Kidney epithelial cell (primary cell): ENCODE data around the gene ST8SIA2. TPM values are rescaled to one million over a fixed set of nuclear protein-coding genes. Genes with fewer than 3 reads are reported as not detected.

ENCODE experiments used
- DNase-seq: peaks from one replicate; pipeline ENCODE4 v3.0.0-alpha.2; 2010; ENCODE audit warnings: low read depth
- H3K27me3 ChIP-seq: 2 replicates; pipeline ENCODE4 v1.6.0; 2011; ENCODE audit warnings: low read length; ENCODE audit not compliant: control insufficient read depth, insufficient read depth
- H3K36me3 ChIP-seq: 2 replicates; pipeline ENCODE4 v1.5.1; 2011; ENCODE audit warnings: low read length; ENCODE audit not compliant: control insufficient read depth, insufficient read depth
- H3K4me3 ChIP-seq: 2 replicates; pipeline ENCODE4 v1.5.1; 2011; ENCODE audit warnings: low read depth, mild to moderate bottlenecking, control low read depth, low read length
- CTCF ChIP-seq: IDR thresholded peaks from 2 replicates; pipeline ENCODE4 v1.5.1; 2011; ENCODE audit warnings: mild to moderate bottlenecking, moderate library complexity, low read length, control low read depth, inconsistent platforms; ENCODE audit not compliant: insufficient read depth, poor library complexity, severe bottlenecking
- total RNA-seq: library from RNA; depleted of rRNA; stranded (reverse); fragments of >200 nt; gene quantifications from 2 replicates; pipeline ENCODE4 v1.2.3, GENCODE V29; 2015

Gene ST8SIA2
- total RNA-seq, 1 donor from 2014 or later = 7.0 TPM

- DNase-seq = no peak
- Histone ChIP-seq H3K36me3 (no peaks in the 10 kb centered on the region), H3K27me3 (peaks cover 3% of the 10 kb centered on the region), H3K4me3 (no peak overlapping the region)
- no peak for TF ChIP-seq CTCF
These were observed 109.5 kb downstream of the ST8SIA2 start for GRCh38 chr15:92502930-92503857.

DNA sequence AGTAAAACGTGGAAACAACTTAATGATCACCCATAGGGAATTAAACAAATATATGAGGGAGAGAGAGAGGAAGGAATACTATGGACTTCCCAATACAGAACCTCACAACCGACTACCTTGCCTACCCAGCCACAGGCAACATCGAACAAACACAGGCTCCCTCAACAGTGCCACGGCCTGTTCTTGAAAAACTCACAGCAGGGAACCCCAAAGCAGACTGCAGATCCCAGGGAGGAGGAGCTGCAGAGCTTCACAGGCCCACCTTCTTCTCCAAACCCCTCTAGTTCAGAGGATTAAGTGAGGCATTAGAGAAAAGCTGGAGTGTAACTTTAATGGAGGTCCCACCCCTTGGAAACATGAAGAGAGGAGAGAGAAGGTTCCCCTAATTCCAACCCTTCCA is 110.2 kb downstream of the ST8SIA2 start:
- Histone ChIP-seq H3K27me3 (peaks cover 3% of the 10 kb centered on the region), H3K4me3 (no peak overlapping the region), H3K36me3 (no peaks in the 10 kb centered on the region)
- no peak for TF ChIP-seq CTCF
- no peak for DNase-seq

- DNase-seq = no peak
- TF ChIP-seq CTCF = no peak
- Histone ChIP-seq H3K27me3 (peaks cover under 1% of the 10 kb centered on the region), H3K4me3 (no peak overlapping the region), H3K36me3 (no peaks in the 10 kb centered on the region)
These were observed 111.9 kb downstream of the ST8SIA2 start for GRCh38 chr15:92505611-92506010.

GRCh38 chr15:92506506-92506905 is 112.8 kb downstream of the ST8SIA2 start:
- Histone ChIP-seq H3K27me3 (no peaks in the 10 kb centered on the region), H3K36me3 (no peaks in the 10 kb centered on the region), H3K4me3 (no peak overlapping the region)
- no peak for DNase-seq
- no peak for TF ChIP-seq CTCF

DNA sequence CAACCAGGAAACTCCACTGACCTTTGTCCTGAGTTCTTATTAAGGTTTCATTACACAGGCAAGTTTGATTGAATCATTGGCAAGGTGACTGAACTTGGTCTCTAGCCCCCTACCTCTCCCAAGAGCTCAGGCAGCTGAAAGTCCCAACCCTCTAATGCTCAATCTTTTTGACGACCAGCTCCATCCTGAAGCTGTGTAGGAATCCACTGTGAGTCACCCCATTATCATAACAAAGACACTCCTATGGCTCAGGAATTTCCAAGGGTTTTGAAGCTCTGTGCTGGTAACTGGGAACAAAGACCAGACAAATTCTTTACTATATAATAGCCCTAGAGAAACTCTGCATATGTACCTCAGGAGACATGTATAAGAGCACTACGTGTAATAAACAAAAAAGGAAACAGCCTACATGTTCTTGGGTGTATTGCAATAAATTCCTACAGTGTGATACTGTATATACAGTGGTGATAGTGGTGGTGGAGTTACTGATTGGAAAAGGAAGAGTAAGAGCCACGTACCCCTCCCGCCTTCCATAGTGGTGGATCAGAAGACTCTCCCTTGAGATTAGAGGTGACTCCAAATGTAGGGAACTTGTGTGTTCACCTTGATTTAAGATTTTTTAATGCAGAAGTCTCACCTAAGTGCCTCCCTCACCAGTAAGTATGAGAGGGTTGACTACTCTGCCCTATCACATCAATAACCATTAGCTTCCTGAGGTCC is 116.6 kb downstream of the ST8SIA2 start:
- TF ChIP-seq CTCF = no peak
- Histone ChIP-seq H3K4me3 (no peak overlapping the region), H3K27me3 (no peaks in the 10 kb centered on the region), H3K36me3 (no peaks in the 10 kb centered on the region)
- DNase-seq = no peak
